HFFc6 (cell line): ENCODE measurements around the gene NPDC1. TPM values are rescaled to one million over a fixed set of nuclear protein-coding genes. Genes with fewer than 3 reads are reported as not detected.

Source experiments
- DNase-seq: peaks from one replicate; pipeline ENCODE4 v3.0.0-alpha.2; 2018
- H3K27ac Mint-ChIP-seq: 2 replicates; pipeline ENCODE4 v1.8.0; 2020; ENCODE audit warnings: mild to moderate bottlenecking, mixed read lengths
- H3K27me3 Mint-ChIP-seq: 2 replicates; pipeline ENCODE4 v1.8.0; 2021; ENCODE audit warnings: mild to moderate bottlenecking, moderate library complexity, mixed read lengths; ENCODE audit not compliant: insufficient read depth
- H3K36me3 Mint-ChIP-seq: 2 replicates; pipeline ENCODE4 v1.8.0; 2021; ENCODE audit warnings: low read depth, mixed read lengths
- H3K4me1 Mint-ChIP-seq: 2 replicates; pipeline ENCODE4 v1.8.0; 2020; ENCODE audit warnings: low read depth, mixed read lengths
- H3K4me3 Mint-ChIP-seq: 2 replicates; pipeline ENCODE4 v1.8.0; 2020; ENCODE audit warnings: mild to moderate bottlenecking, moderate library complexity, mixed read lengths
- H3K9me3 Mint-ChIP-seq: 2 replicates; pipeline ENCODE4 v1.8.0; 2020; ENCODE audit warnings: mild to moderate bottlenecking, mixed read lengths
- total RNA-seq, 6 experiments: library from RNA; stranded (reverse); fragmentation: NEBNext Ultra II Directional; extraction: Animal tissue kit (Norgen Biotek cat#: 25700); gene quantifications; 2 replicates in 1 of 6; 3 replicates in 5 of 6; pipeline ENCODE4 v1.2.3, GENCODE V29; 2021
- TF ChIP-seq, protein P1 (sequence below): fragments of 200-600 bp; sonication (generic); IDR thresholded peaks from 2 replicates; pipeline ENCODE4 v1.5.0; 2021; ENCODE audit warnings: antibody characterized with exemption, mild to moderate bottlenecking

Gene NPDC1
- total RNA-seq, 6 experiments from 2014 or later = 112 to 197 (median 119) TPM

DNA sequence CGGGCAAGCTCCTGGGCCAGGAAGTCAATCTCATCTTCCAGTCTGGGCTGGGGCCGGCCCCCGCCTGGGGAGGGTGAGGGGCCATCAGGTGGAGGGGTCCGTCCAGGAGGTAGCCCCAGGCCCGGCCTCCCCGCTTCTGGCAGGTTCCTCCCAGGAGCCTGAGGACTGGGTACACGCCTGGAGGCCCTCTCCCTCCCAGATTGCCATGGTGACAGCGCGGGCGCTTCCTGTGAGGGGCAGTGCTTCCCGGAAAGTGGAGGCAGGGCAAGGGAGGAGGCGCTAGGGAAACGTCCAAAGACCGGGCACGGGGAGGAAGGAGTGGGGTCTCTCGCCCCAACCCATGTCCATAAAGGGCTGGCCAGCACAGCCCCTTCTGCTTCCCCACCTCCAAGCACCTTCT is 4.9 kb downstream of the NPDC1 start:
- TF ChIP-seq, protein P1, sequence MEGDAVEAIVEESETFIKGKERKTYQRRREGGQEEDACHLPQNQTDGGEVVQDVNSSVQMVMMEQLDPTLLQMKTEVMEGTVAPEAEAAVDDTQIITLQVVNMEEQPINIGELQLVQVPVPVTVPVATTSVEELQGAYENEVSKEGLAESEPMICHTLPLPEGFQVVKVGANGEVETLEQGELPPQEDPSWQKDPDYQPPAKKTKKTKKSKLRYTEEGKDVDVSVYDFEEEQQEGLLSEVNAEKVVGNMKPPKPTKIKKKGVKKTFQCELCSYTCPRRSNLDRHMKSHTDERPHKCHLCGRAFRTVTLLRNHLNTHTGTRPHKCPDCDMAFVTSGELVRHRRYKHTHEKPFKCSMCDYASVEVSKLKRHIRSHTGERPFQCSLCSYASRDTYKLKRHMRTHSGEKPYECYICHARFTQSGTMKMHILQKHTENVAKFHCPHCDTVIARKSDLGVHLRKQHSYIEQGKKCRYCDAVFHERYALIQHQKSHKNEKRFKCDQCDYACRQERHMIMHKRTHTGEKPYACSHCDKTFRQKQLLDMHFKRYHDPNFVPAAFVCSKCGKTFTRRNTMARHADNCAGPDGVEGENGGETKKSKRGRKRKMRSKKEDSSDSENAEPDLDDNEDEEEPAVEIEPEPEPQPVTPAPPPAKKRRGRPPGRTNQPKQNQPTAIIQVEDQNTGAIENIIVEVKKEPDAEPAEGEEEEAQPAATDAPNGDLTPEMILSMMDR = no peak

GRCh38 chr9:137040568-137040967 is 5.4 kb downstream of the NPDC1 start:
- Mint-ChIP-seq H3K27ac (no peak overlapping the region), H3K4me1 (peaks cover 6% of the 10 kb centered on the region; the same call in 1 of the 2 replicates), H3K9me3 (no peaks in the 10 kb centered on the region), H3K36me3 (no peaks in the 10 kb centered on the region), H3K27me3 (no peaks in the 10 kb centered on the region), H3K4me3 (no peak overlapping the region)
- no peak for DNase-seq
- TF ChIP-seq, protein P1 = no peak

More for the DNA sequence above, 4.9 kb downstream of the NPDC1 start:
- Mint-ChIP-seq H3K27ac (no peak overlapping the region), H3K36me3 (no peaks in the 10 kb centered on the region), H3K4me3 (no peak overlapping the region), H3K4me1 (peaks cover 6% of the 10 kb centered on the region; the same call in 1 of the 2 replicates), H3K9me3 (no peaks in the 10 kb centered on the region), H3K27me3 (no peaks in the 10 kb centered on the region)
- no peak for DNase-seq

GRCh38 chr9:137039611-137040366 is 6.2 kb downstream of the NPDC1 start:
- Mint-ChIP-seq H3K9me3 (no peaks in the 10 kb centered on the region), H3K27me3 (no peaks in the 10 kb centered on the region), H3K36me3 (no peaks in the 10 kb centered on the region), H3K27ac (no peak overlapping the region), H3K4me3 (no peak overlapping the region), H3K4me1 (peaks cover 2% of the 10 kb centered on the region; the same call in 1 of the 2 replicates)
- DNase-seq = no peak
- TF ChIP-seq, protein P1 = no peak

GRCh38 chr9:137038916-137039315 is 7.1 kb downstream of the NPDC1 start:
- H3K27me3 Mint-ChIP-seq = no peaks in the 10 kb centered on the region; the same call in 1 of the 2 replicates
- no peak overlapping the region for H3K27ac Mint-ChIP-seq
- DNase-seq = no peak
- H3K4me3 Mint-ChIP-seq = no peak overlapping the region
- TF ChIP-seq, protein P1 = no peak
- H3K4me1 Mint-ChIP-seq = no peaks in the 10 kb centered on the region
- no peaks in the 10 kb centered on the region for H3K9me3 Mint-ChIP-seq
- no peaks in the 10 kb centered on the region for H3K36me3 Mint-ChIP-seq

GRCh38 chr9:137037483-137037882 is 8.5 kb downstream of the NPDC1 start:
- Mint-ChIP-seq H3K4me1 (no peaks in the 10 kb centered on the region), H3K27me3 (no peaks in the 10 kb centered on the region; the same call in 1 of the 2 replicates), H3K4me3 (no peak overlapping the region), H3K9me3 (no peaks in the 10 kb centered on the region), H3K27ac (no peak overlapping the region), H3K36me3 (no peaks in the 10 kb centered on the region)
- DNase-seq = no peak
- TF ChIP-seq, protein P1 = no peak
